HCT116 (cell line): Measurements from ENCODE around the gene THSD7A. TPM values are rescaled to one million over a fixed set of nuclear protein-coding genes. Genes with fewer than 3 reads are reported as not detected.

ENCODE experiments used
- ATAC-seq: fragments of 200-7000 bp; cut with Tn5 transposase; 2 replicates; pipeline ENCODE4 v1.9.1; 2020; ENCODE audit warnings: mild to moderate bottlenecking, moderate library complexity
- BruUV-seq: library from RNA; stranded (reverse); fragments of 400-500 nt; replicated peaks from 2 replicates; lab custom pipeline; 2021; lab: Mats Ljungman, UMichigan
- CTCF ChIA-PET: fragments of 300-600 bp; sonication (Branson Sonifier 250); formaldehyde crosslinking; loops from one replicate; lab custom pipeline; 2021; ENCODE audit warnings: antibody characterized with exemption; lab: Charles Lee
- POLR2A ChIA-PET: fragments of 300-600, 350-600 bp; sonication (Branson Sonifier 250); formaldehyde crosslinking; loops from one replicate; lab custom pipeline; 2021; ENCODE audit warnings: antibody characterized with exemption; lab: Charles Lee
- RAD21 ChIA-PET, 2 experiments: fragments of 300-600 bp; sonication (Branson Sonifier 250); formaldehyde crosslinking; loops; one replicate each; lab custom pipeline; 2023; ENCODE audit warnings: low total read pairs in 2 of 2; ENCODE audit not compliant: uncharacterized antibody in 2 of 2, unreplicated experiment in 2 of 2, low non-redundant PET in 1 of 2; lab: Charles Lee
- DNase-seq: peaks from one replicate; pipeline ENCODE4 v3.0.0-alpha.2; 2010; ENCODE audit warnings: low read depth, low spot score
- H2AFZ ChIP-seq: fragments of 200-600 bp; shearing (Covaris generic), sonication (generic); 2 replicates; pipeline ENCODE4 v1.6.1; 2017; ENCODE audit warnings: low read depth, mixed run types, mixed read lengths, antibody characterized with exemption, low read length; ENCODE audit not compliant: poor library complexity, severe bottlenecking
- H3K27ac ChIP-seq: 2 replicates; pipeline ENCODE4 v1.5.1; 2012; ENCODE audit warnings: low read depth, low read length
- H3K27me3 ChIP-seq: fragments of 200-600 bp; sonication (generic); 2 replicates; pipeline ENCODE4 v1.6.1; 2016; ENCODE audit warnings: mixed run types, low read length, mixed read lengths; ENCODE audit not compliant: insufficient read depth
- H3K36me3 ChIP-seq, 2 experiments: fragments of 200-500 bp in 1 of 2; fragments of 200-600 bp in 1 of 2; sonication (Bioruptor generic) in 1 of 2; sonication (generic) in 1 of 2; 2 replicates each; pipeline versions ENCODE4 v1.5.1 to v1.6.1; 2014 to 2016; ENCODE audit warnings: low read length in 2 of 2, inconsistent platforms in 1 of 2, mixed read lengths in 1 of 2, mixed run types in 1 of 2; ENCODE audit not compliant: insufficient read depth in 2 of 2, control insufficient read depth in 1 of 2
- H3K4me1 ChIP-seq, 2 experiments: fragments of 200-600 bp in 1 of 2; sonication (generic) in 1 of 2; 2 replicates each; pipeline versions ENCODE4 v1.5.1 to v1.6.1; 2012 to 2017; ENCODE audit warnings: low read length in 2 of 2, inconsistent platforms in 1 of 2, mild to moderate bottlenecking in 1 of 2, mixed read lengths in 1 of 2, mixed run types in 1 of 2, moderate library complexity in 1 of 2; ENCODE audit not compliant: insufficient read depth in 2 of 2, control insufficient read depth in 1 of 2
- H3K4me2 ChIP-seq: fragments of 200-600 bp; sonication (generic); 2 replicates; pipeline ENCODE4 v1.6.1; 2017; ENCODE audit warnings: mixed run types, low read length, mixed read lengths
- H3K4me3 ChIP-seq, 2 experiments: fragments of 200-600 bp in 1 of 2; sonication (generic) in 1 of 2; replicated peaks in 1 of 2; 2 replicates each; pipeline ENCODE4 v1.5.1; 2011 to 2016; ENCODE audit warnings: low read length in 2 of 2, control low read depth in 1 of 2, low read depth in 1 of 2, mild to moderate bottlenecking in 1 of 2, mixed read lengths in 1 of 2, mixed run types in 1 of 2
- H3K79me2 ChIP-seq: fragments of 200-600 bp; sonication (generic); 2 replicates; pipeline ENCODE4 v1.6.1; 2017; ENCODE audit warnings: mild to moderate bottlenecking, mixed run types, low read length, moderate library complexity, mixed read lengths; ENCODE audit not compliant: insufficient read depth
- H3K9ac ChIP-seq: fragments of 200-600 bp; sonication (generic); 2 replicates; pipeline ENCODE4 v1.6.1; 2016; ENCODE audit warnings: low read length, mixed read lengths
- H3K9me2 ChIP-seq: fragments of 200-600 bp; sonication (generic), shearing (Covaris generic); 2 replicates; pipeline ENCODE4 v1.6.1; 2017; ENCODE audit warnings: mixed run types, mild to moderate bottlenecking, moderate library complexity; ENCODE audit not compliant: insufficient read depth
- H3K9me3 ChIP-seq, 2 experiments: fragments of 200-500 bp in 1 of 2; fragments of 200-600 bp in 1 of 2; sonication (Bioruptor generic) in 1 of 2; sonication (generic) in 1 of 2; 2 replicates each; pipeline ENCODE4 v1.6.1; 2014 to 2017; ENCODE audit warnings: low read length in 2 of 2, mixed read lengths in 2 of 2, inconsistent platforms in 1 of 2, low read depth in 1 of 2, mild to moderate bottlenecking in 1 of 2, mixed run types in 1 of 2, moderate library complexity in 1 of 2; ENCODE audit not compliant: control insufficient read depth in 1 of 2, insufficient read depth in 1 of 2
- H4K20me1 ChIP-seq: fragments of 200-600 bp; sonication (generic), shearing (Covaris generic); 2 replicates; pipeline ENCODE4 v1.6.1; 2017; ENCODE audit warnings: mixed run types, mild to moderate bottlenecking, moderate library complexity; ENCODE audit not compliant: insufficient read depth
- ATF3 ChIP-seq: IDR thresholded peaks from 2 replicates; pipeline ENCODE4 v1.6.1; 2012
- CBX3 ChIP-seq: IDR thresholded peaks from 2 replicates; pipeline ENCODE4 v1.6.1; 2012; ENCODE audit warnings: low read depth
- CEBPB ChIP-seq: IDR thresholded peaks from 2 replicates; pipeline ENCODE4 v1.6.1; 2012; ENCODE audit warnings: low read depth
- CTCF ChIP-seq, 3 experiments: fragments of 200-600 bp in 1 of 3; sonication (generic) in 1 of 3; IDR thresholded peaks in 2 of 3; conservative IDR thresholded peaks in 1 of 3; 2 replicates each; pipeline ENCODE4 v1.5.1; 2012 to 2017; ENCODE audit warnings: low read depth in 2 of 3, low read length in 2 of 3, antibody characterized with exemption in 1 of 3, borderline replicate concordance in 1 of 3, control low read depth in 1 of 3, mild to moderate bottlenecking in 1 of 3, mixed read lengths in 1 of 3, mixed run types in 1 of 3, moderate library complexity in 1 of 3; ENCODE audit not compliant: insufficient read depth in 1 of 3
- EGR1 ChIP-seq: IDR thresholded peaks from 2 replicates; pipeline ENCODE4 v1.6.1; 2012; ENCODE audit warnings: low read depth
- ELF1 ChIP-seq: IDR thresholded peaks from 2 replicates; pipeline ENCODE4 v1.6.1; 2012; ENCODE audit warnings: low read depth, borderline replicate concordance
- EZH2 ChIP-seq: fragments of 200-600 bp; sonication (generic); IDR thresholded peaks from 2 replicates; pipeline ENCODE4 v1.6.1; 2017; ENCODE audit warnings: antibody characterized with exemption, mixed run types
- MAX ChIP-seq: IDR thresholded peaks from 2 replicates; pipeline ENCODE4 v1.6.1; 2012
- POLR2AphosphoS5 ChIP-seq: IDR thresholded peaks from 2 replicates; pipeline ENCODE4 v1.6.1; 2011; ENCODE audit warnings: mild to moderate bottlenecking, low read depth, low read length, moderate library complexity
- REST ChIP-seq: IDR thresholded peaks from 2 replicates; pipeline ENCODE4 v1.6.1; 2012; ENCODE audit warnings: low read depth
- SIN3A ChIP-seq: IDR thresholded peaks from 2 replicates; pipeline ENCODE4 v1.6.1; 2012; ENCODE audit warnings: low read depth
- SP1 ChIP-seq: IDR thresholded peaks from 2 replicates; pipeline ENCODE4 v1.6.1; 2012; ENCODE audit warnings: low read depth
- SRF ChIP-seq: IDR thresholded peaks from 2 replicates; pipeline ENCODE4 v1.6.1; 2012; ENCODE audit warnings: low read depth
- TCF7L2 ChIP-seq: IDR thresholded peaks from 2 replicates; pipeline ENCODE4 v1.7.0; 2011; ENCODE audit warnings: borderline replicate concordance, inconsistent platforms; ENCODE audit not compliant: insufficient read depth, insufficient read length; ENCODE audit errors: extremely low read depth
- YY1 ChIP-seq: IDR thresholded peaks from 2 replicates; pipeline ENCODE4 v1.6.1; 2011; ENCODE audit warnings: low read length, low read depth, moderate library complexity, mild to moderate bottlenecking; ENCODE audit not compliant: insufficient replicate concordance; ENCODE audit errors: extremely low read depth
- intact Hi-C: fragments of 100-400 bp; cut with micrococcal nuclease; formaldehyde crosslinking; loops from 2 replicates; pipeline ENCODE4 v1.10.0; 2022
- total RNA-seq: library from RNA; stranded (reverse); gene quantifications from one replicate; pipeline ENCODE4 v1.2.1, GENCODE V29; 2021; ENCODE audit not compliant: unreplicated experiment

Gene THSD7A
- total RNA-seq, 1 experiment from 2014 or later = 0.05 TPM

GRCh38 chr7:11655163-11655562 lies 176.8 kb downstream of the THSD7A start:
- CTCF ChIA-PET = no interaction called here
- POLR2A ChIA-PET = no interaction called here
- no peaks in the 10 kb centered on the region for H3K79me2 ChIP-seq

More at GRCh38 chr7:11655163-11655562, 176.8 kb downstream of the THSD7A start:
- no TSS peak for BruUV-seq
- intact Hi-C loops = no loop called here
- Histone ChIP-seq H3K9me3 (no peaks in the 10 kb centered on the region), H3K4me1 (no peaks in the 10 kb centered on the region), H3K9me2 (no peaks in the 10 kb centered on the region), H3K9ac (no peak overlapping the region), H3K4me3 (no peak overlapping the region), H2AFZ (no peak overlapping the region), H3K27ac (no peak overlapping the region), H3K4me2 (no peak overlapping the region), H3K27me3 (no peaks in the 10 kb centered on the region), H4K20me1 (no peaks in the 10 kb centered on the region), H3K36me3 (no peaks in the 10 kb centered on the region)
- ATAC-seq = no peak
- DNase-seq = no peak
- RAD21 ChIA-PET = no interaction called here
- TF ChIP-seq REST (no peak), CEBPB (no peak), EZH2 (no peak), TCF7L2 (no peak), POLR2AphosphoS5 (no peak), SRF (no peak), SIN3A (no peak), CBX3 (no peak), SP1 (no peak), ATF3 (no peak), ELF1 (no peak), MAX (no peak), YY1 (no peak), CTCF (IDR thresholded peaks at IDR 0.05 in 2 of 3, conservative IDR thresholded peaks at IDR 0.05 in 1 of 3; ENCODE audit: borderline replicate concordance in 1 of 3, insufficient read depth in 1 of 3, low read depth in 2 of 3, low read length in 2 of 3) (no peak), EGR1 (no peak)
